HCT116 (cell line): Measurements from ENCODE around the gene TMEM150A. TPM values are rescaled to one million over a fixed set of nuclear protein-coding genes. Genes with fewer than 3 reads are reported as not detected.

Experiments
- ATAC-seq: fragments of 200-7000 bp; cut with Tn5 transposase; 2 replicates; pipeline ENCODE4 v1.9.1; 2020; ENCODE audit warnings: mild to moderate bottlenecking, moderate library complexity
- BruUV-seq: library from RNA; stranded (reverse); fragments of 400-500 nt; replicated peaks from 2 replicates; lab custom pipeline; 2021; lab: Mats Ljungman, UMichigan
- CTCF ChIA-PET: fragments of 300-600 bp; sonication (Branson Sonifier 250); formaldehyde crosslinking; loops from one replicate; lab custom pipeline; 2021; ENCODE audit warnings: antibody characterized with exemption; lab: Charles Lee
- POLR2A ChIA-PET: fragments of 300-600, 350-600 bp; sonication (Branson Sonifier 250); formaldehyde crosslinking; loops from one replicate; lab custom pipeline; 2021; ENCODE audit warnings: antibody characterized with exemption; lab: Charles Lee
- RAD21 ChIA-PET, 2 experiments: fragments of 300-600 bp; sonication (Branson Sonifier 250); formaldehyde crosslinking; loops; one replicate each; lab custom pipeline; 2023; ENCODE audit warnings: low total read pairs in 2 of 2; ENCODE audit not compliant: uncharacterized antibody in 2 of 2, unreplicated experiment in 2 of 2, low non-redundant PET in 1 of 2; lab: Charles Lee
- DNase-seq: peaks from one replicate; pipeline ENCODE4 v3.0.0-alpha.2; 2010; ENCODE audit warnings: low read depth, low spot score
- H2AFZ ChIP-seq: fragments of 200-600 bp; shearing (Covaris generic), sonication (generic); 2 replicates; pipeline ENCODE4 v1.6.1; 2017; ENCODE audit warnings: low read depth, mixed run types, mixed read lengths, antibody characterized with exemption, low read length; ENCODE audit not compliant: poor library complexity, severe bottlenecking
- H3K27ac ChIP-seq: 2 replicates; pipeline ENCODE4 v1.5.1; 2012; ENCODE audit warnings: low read depth, low read length
- H3K27me3 ChIP-seq: fragments of 200-600 bp; sonication (generic); 2 replicates; pipeline ENCODE4 v1.6.1; 2016; ENCODE audit warnings: mixed run types, low read length, mixed read lengths; ENCODE audit not compliant: insufficient read depth
- H3K36me3 ChIP-seq, 2 experiments: fragments of 200-500 bp in 1 of 2; fragments of 200-600 bp in 1 of 2; sonication (Bioruptor generic) in 1 of 2; sonication (generic) in 1 of 2; 2 replicates each; pipeline versions ENCODE4 v1.5.1 to v1.6.1; 2014 to 2016; ENCODE audit warnings: low read length in 2 of 2, inconsistent platforms in 1 of 2, mixed read lengths in 1 of 2, mixed run types in 1 of 2; ENCODE audit not compliant: insufficient read depth in 2 of 2, control insufficient read depth in 1 of 2
- H3K4me1 ChIP-seq, 2 experiments: fragments of 200-600 bp in 1 of 2; sonication (generic) in 1 of 2; 2 replicates each; pipeline versions ENCODE4 v1.5.1 to v1.6.1; 2012 to 2017; ENCODE audit warnings: low read length in 2 of 2, inconsistent platforms in 1 of 2, mild to moderate bottlenecking in 1 of 2, mixed read lengths in 1 of 2, mixed run types in 1 of 2, moderate library complexity in 1 of 2; ENCODE audit not compliant: insufficient read depth in 2 of 2, control insufficient read depth in 1 of 2
- H3K4me2 ChIP-seq: fragments of 200-600 bp; sonication (generic); 2 replicates; pipeline ENCODE4 v1.6.1; 2017; ENCODE audit warnings: mixed run types, low read length, mixed read lengths
- H3K4me3 ChIP-seq, 2 experiments: fragments of 200-600 bp in 1 of 2; sonication (generic) in 1 of 2; replicated peaks in 1 of 2; 2 replicates each; pipeline ENCODE4 v1.5.1; 2011 to 2016; ENCODE audit warnings: low read length in 2 of 2, control low read depth in 1 of 2, low read depth in 1 of 2, mild to moderate bottlenecking in 1 of 2, mixed read lengths in 1 of 2, mixed run types in 1 of 2
- H3K79me2 ChIP-seq: fragments of 200-600 bp; sonication (generic); 2 replicates; pipeline ENCODE4 v1.6.1; 2017; ENCODE audit warnings: mild to moderate bottlenecking, mixed run types, low read length, moderate library complexity, mixed read lengths; ENCODE audit not compliant: insufficient read depth
- H3K9ac ChIP-seq: fragments of 200-600 bp; sonication (generic); 2 replicates; pipeline ENCODE4 v1.6.1; 2016; ENCODE audit warnings: low read length, mixed read lengths
- H3K9me2 ChIP-seq: fragments of 200-600 bp; sonication (generic), shearing (Covaris generic); 2 replicates; pipeline ENCODE4 v1.6.1; 2017; ENCODE audit warnings: mixed run types, mild to moderate bottlenecking, moderate library complexity; ENCODE audit not compliant: insufficient read depth
- H3K9me3 ChIP-seq, 2 experiments: fragments of 200-500 bp in 1 of 2; fragments of 200-600 bp in 1 of 2; sonication (Bioruptor generic) in 1 of 2; sonication (generic) in 1 of 2; 2 replicates each; pipeline ENCODE4 v1.6.1; 2014 to 2017; ENCODE audit warnings: low read length in 2 of 2, mixed read lengths in 2 of 2, inconsistent platforms in 1 of 2, low read depth in 1 of 2, mild to moderate bottlenecking in 1 of 2, mixed run types in 1 of 2, moderate library complexity in 1 of 2; ENCODE audit not compliant: control insufficient read depth in 1 of 2, insufficient read depth in 1 of 2
- H4K20me1 ChIP-seq: fragments of 200-600 bp; sonication (generic), shearing (Covaris generic); 2 replicates; pipeline ENCODE4 v1.6.1; 2017; ENCODE audit warnings: mixed run types, mild to moderate bottlenecking, moderate library complexity; ENCODE audit not compliant: insufficient read depth
- EZH2phosphoT487 ChIP-seq: fragments of 200-600 bp; IDR thresholded peaks from 2 replicates; pipeline ENCODE4 v1.6.1; 2018; ENCODE audit warnings: antibody characterized with exemption, borderline replicate concordance
- SIN3A ChIP-seq: IDR thresholded peaks from 2 replicates; pipeline ENCODE4 v1.6.1; 2012; ENCODE audit warnings: low read depth
- intact Hi-C: fragments of 100-400 bp; cut with micrococcal nuclease; formaldehyde crosslinking; loops from 2 replicates; pipeline ENCODE4 v1.10.0; 2022
- total RNA-seq: library from RNA; stranded (reverse); gene quantifications from one replicate; pipeline ENCODE4 v1.2.1, GENCODE V29; 2021; ENCODE audit not compliant: unreplicated experiment
- TF ChIP-seq, protein P1 (sequence below): IDR thresholded peaks from 2 replicates; pipeline ENCODE4 v1.6.1; 2012
- TF ChIP-seq, protein P2 (sequence below), 3 experiments: fragments of 200-600 bp in 1 of 3; sonication (generic) in 1 of 3; IDR thresholded peaks in 2 of 3; conservative IDR thresholded peaks in 1 of 3; 2 replicates each; pipeline ENCODE4 v1.5.1; 2012 to 2017; ENCODE audit warnings: low read depth in 2 of 3, low read length in 2 of 3, antibody characterized with exemption in 1 of 3, borderline replicate concordance in 1 of 3, control low read depth in 1 of 3, mild to moderate bottlenecking in 1 of 3, mixed read lengths in 1 of 3, mixed run types in 1 of 3, moderate library complexity in 1 of 3; ENCODE audit not compliant: insufficient read depth in 1 of 3
- TF ChIP-seq, protein P3 (sequence below): IDR thresholded peaks from 2 replicates; pipeline ENCODE4 v1.6.1; 2011; ENCODE audit warnings: mild to moderate bottlenecking, low read length, moderate library complexity; ENCODE audit not compliant: insufficient replicate concordance; ENCODE audit errors: extremely low read depth

The TMEM150A gene
- total RNA-seq, 1 experiment from 2014 or later = 9.9 TPM

DNA sequence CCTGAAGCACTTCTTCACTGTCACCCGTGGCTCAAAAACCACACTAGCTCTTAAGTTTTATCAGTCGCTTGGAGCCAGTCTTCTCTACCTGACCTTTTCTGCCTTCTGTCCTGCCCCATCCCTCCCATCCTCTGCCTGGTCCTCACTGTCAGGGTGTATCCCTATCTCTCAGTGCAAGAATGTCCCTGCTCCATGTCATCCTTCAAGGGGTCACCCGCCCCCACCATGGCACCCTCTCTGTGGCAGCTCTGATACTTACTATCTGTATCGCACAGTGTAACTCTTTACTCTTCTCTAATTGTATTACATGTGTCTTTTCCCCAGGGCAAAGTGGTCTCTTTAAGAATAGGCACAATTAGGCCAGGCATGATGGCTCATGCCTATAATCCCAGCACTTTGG lies 13.9 kb downstream of the TMEM150A start:
- ChIA-PET POLR2A (no interaction called here), RAD21 (no interaction called here)

More for the DNA sequence above, 13.9 kb downstream of the TMEM150A start:
- no peaks in the 10 kb centered on the region for H4K20me1 ChIP-seq
- ATAC-seq (no peak), DNase-seq (no peak)
- peaks cover 20 to 32% of the 10 kb centered on the region in 2 experiments for H3K4me1 ChIP-seq
- no peak overlapping the region for H3K27ac ChIP-seq
- intact Hi-C loops = no loop called here
- no peaks in the 10 kb centered on the region for H3K9me3 ChIP-seq
- BruUV-seq = no TSS peak
- H3K27me3 ChIP-seq = no peaks in the 10 kb centered on the region
- H2AFZ ChIP-seq = no peak overlapping the region
- H3K9me2 ChIP-seq = no peaks in the 10 kb centered on the region
- CTCF ChIA-PET = no interaction called here
- no peak overlapping the region for H3K4me2 ChIP-seq
- H3K9ac ChIP-seq = no peak overlapping the region
- TF ChIP-seq SIN3A (no peak), EZH2phosphoT487 (no peak)
- TF ChIP-seq, protein P1, sequence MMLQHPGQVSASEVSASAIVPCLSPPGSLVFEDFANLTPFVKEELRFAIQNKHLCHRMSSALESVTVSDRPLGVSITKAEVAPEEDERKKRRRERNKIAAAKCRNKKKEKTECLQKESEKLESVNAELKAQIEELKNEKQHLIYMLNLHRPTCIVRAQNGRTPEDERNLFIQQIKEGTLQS = no peak
- TF ChIP-seq, protein P2, sequence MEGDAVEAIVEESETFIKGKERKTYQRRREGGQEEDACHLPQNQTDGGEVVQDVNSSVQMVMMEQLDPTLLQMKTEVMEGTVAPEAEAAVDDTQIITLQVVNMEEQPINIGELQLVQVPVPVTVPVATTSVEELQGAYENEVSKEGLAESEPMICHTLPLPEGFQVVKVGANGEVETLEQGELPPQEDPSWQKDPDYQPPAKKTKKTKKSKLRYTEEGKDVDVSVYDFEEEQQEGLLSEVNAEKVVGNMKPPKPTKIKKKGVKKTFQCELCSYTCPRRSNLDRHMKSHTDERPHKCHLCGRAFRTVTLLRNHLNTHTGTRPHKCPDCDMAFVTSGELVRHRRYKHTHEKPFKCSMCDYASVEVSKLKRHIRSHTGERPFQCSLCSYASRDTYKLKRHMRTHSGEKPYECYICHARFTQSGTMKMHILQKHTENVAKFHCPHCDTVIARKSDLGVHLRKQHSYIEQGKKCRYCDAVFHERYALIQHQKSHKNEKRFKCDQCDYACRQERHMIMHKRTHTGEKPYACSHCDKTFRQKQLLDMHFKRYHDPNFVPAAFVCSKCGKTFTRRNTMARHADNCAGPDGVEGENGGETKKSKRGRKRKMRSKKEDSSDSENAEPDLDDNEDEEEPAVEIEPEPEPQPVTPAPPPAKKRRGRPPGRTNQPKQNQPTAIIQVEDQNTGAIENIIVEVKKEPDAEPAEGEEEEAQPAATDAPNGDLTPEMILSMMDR (IDR thresholded peaks at IDR 0.05 in 2 of 3, conservative IDR thresholded peaks at IDR 0.05 in 1 of 3; ENCODE audit: borderline replicate concordance in 1 of 3, insufficient read depth in 1 of 3, low read depth in 2 of 3, low read length in 2 of 3) = no peak
- TF ChIP-seq, protein P3, sequence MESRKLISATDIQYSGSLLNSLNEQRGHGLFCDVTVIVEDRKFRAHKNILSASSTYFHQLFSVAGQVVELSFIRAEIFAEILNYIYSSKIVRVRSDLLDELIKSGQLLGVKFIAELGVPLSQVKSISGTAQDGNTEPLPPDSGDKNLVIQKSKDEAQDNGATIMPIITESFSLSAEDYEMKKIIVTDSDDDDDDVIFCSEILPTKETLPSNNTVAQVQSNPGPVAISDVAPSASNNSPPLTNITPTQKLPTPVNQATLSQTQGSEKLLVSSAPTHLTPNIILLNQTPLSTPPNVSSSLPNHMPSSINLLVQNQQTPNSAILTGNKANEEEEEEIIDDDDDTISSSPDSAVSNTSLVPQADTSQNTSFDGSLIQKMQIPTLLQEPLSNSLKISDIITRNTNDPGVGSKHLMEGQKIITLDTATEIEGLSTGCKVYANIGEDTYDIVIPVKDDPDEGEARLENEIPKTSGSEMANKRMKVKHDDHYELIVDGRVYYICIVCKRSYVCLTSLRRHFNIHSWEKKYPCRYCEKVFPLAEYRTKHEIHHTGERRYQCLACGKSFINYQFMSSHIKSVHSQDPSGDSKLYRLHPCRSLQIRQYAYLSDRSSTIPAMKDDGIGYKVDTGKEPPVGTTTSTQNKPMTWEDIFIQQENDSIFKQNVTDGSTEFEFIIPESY = no peak
- no peaks in the 10 kb centered on the region for H3K36me3 ChIP-seq
- no peaks in the 10 kb centered on the region for H3K79me2 ChIP-seq
- no peak overlapping the region for H3K4me3 ChIP-seq
